Memory B cell (primary cell): ENCODE data around the gene DTNB.
A peak's percentile ranks its signal among the peaks of the same experiment; 100 is the strongest.

Source experiments
- ATAC-seq: fragments of 150-1000 bp; cut with Tn5 transposase; 2 replicates; pipeline ENCODE4 v1.10.0; 2021; ENCODE audit warnings: low read depth, mild to moderate bottlenecking, moderate library complexity
- DNase-seq, 2 donors: peaks; one replicate each; pipeline ENCODE4 v3.0.0; 2022; ENCODE audit warnings: low spot score in 2 of 2
- H3K27ac Mint-ChIP-seq: one replicate; pipeline ENCODE4 v1.8.0; 2022; ENCODE audit warnings: mild to moderate bottlenecking, moderate library complexity, mixed read lengths
- H3K27me3 Mint-ChIP-seq: one replicate; pipeline ENCODE4 v1.8.0; 2022; ENCODE audit warnings: mixed read lengths
- H3K36me3 Mint-ChIP-seq: one replicate; pipeline ENCODE4 v1.8.0; 2022; ENCODE audit warnings: mild to moderate bottlenecking, mixed read lengths
- H3K4me1 Mint-ChIP-seq: one replicate; pipeline ENCODE4 v1.8.0; 2022; ENCODE audit warnings: mixed read lengths
- H3K4me3 Mint-ChIP-seq: one replicate; pipeline ENCODE4 v1.8.0; 2022; ENCODE audit warnings: mild to moderate bottlenecking, moderate library complexity, mixed read lengths
- H3K9me3 Mint-ChIP-seq: one replicate; pipeline ENCODE4 v1.8.0; 2022; ENCODE audit warnings: mixed read lengths

DTNB gene

DNA sequence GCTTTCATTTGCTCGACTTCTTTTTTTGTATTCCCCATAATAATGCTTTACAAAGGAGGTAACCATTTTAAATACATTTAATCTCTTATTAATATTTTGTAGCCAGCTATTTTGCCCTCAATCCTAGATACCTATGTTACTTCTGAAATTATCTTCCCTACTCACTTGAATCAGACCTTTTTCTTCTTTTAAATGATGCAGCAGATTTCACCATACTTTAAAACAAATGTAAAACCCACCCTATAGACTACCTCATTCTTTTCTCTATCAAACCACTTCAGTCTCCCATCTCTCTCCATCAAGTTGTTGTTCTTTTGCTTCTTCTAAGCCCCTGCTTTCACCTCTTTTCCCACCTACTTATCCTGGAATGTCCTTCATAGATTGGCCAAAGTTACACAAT is 180.2 kb downstream of the DTNB start:
- no peak overlapping the region for H3K27ac Mint-ChIP-seq
- H3K9me3 Mint-ChIP-seq: no peaks in the 10 kb centered on the region
- H3K27me3 Mint-ChIP-seq: no peaks in the 10 kb centered on the region
- no peak overlapping the region for H3K4me3 Mint-ChIP-seq
- peaks cover 2% of the 10 kb centered on the region for H3K36me3 Mint-ChIP-seq
- no peak for ATAC-seq
- DNase-seq: no peak
- peaks cover 10% of the 10 kb centered on the region for H3K4me1 Mint-ChIP-seq

- H3K4me3 Mint-ChIP-seq: no peak overlapping the region
- no peaks in the 10 kb centered on the region for H3K9me3 Mint-ChIP-seq
- H3K4me1 Mint-ChIP-seq: peaks cover 8% of the 10 kb centered on the region
- ATAC-seq (no peak), DNase-seq (no peak)
- no peaks in the 10 kb centered on the region for H3K27me3 Mint-ChIP-seq
- peaks cover 5% of the 10 kb centered on the region for H3K36me3 Mint-ChIP-seq
- H3K27ac Mint-ChIP-seq: no peak overlapping the region
Measured at GRCh38 chr2:25492726-25493125, 180.7 kb downstream of the DTNB start.

GRCh38 chr2:25491966-25492532 is 181.3 kb downstream of the DTNB start:
- Mint-ChIP-seq H3K9me3 (no peaks in the 10 kb centered on the region), H3K4me3 (no peak overlapping the region), H3K27me3 (no peaks in the 10 kb centered on the region), H3K27ac (no peak overlapping the region), H3K4me1 (peaks cover 4% of the 10 kb centered on the region), H3K36me3 (peaks cover 7% of the 10 kb centered on the region)
- ATAC-seq: no peak
- DNase-seq: no peak

- peaks cover 7% of the 10 kb centered on the region for H3K36me3 Mint-ChIP-seq
- no peak overlapping the region for H3K4me3 Mint-ChIP-seq
- no peaks in the 10 kb centered on the region for H3K9me3 Mint-ChIP-seq
- H3K27me3 Mint-ChIP-seq: no peaks in the 10 kb centered on the region
- ATAC-seq (no peak), DNase-seq (no peak)
- H3K4me1 Mint-ChIP-seq: peaks cover 2% of the 10 kb centered on the region
- H3K27ac Mint-ChIP-seq: peak overlapping the region; percentile 31
Measured at GRCh38 chr2:25491003-25491696, 182.2 kb downstream of the DTNB start.

DNA sequence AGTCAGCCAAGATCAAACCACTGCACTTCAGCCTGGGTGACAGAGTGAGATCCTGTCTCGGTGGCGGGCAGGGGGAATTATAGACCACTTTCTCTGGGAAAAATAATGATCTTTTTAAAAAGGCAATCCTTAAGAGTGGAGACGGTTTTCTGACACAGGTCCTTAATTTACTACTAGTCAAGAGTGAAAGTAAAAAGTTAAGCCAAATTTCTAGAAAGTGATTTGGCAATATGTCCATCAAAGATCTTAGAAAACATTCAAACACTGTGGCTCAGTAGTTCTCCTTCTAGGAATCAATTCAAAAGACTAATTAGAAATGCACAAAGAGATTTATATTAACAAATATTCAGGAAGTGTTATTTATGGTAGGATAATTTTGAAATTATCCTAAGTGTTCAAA is 183.2 kb downstream of the DTNB start:
- no peaks in the 10 kb centered on the region for H3K27me3 Mint-ChIP-seq
- H3K4me1 Mint-ChIP-seq: peaks cover 2% of the 10 kb centered on the region
- ATAC-seq: no peak
- DNase-seq: no peak
- peaks cover 7% of the 10 kb centered on the region for H3K36me3 Mint-ChIP-seq
- H3K9me3 Mint-ChIP-seq: no peaks in the 10 kb centered on the region
- H3K4me3 Mint-ChIP-seq: no peak overlapping the region
- no peak overlapping the region for H3K27ac Mint-ChIP-seq

DNA sequence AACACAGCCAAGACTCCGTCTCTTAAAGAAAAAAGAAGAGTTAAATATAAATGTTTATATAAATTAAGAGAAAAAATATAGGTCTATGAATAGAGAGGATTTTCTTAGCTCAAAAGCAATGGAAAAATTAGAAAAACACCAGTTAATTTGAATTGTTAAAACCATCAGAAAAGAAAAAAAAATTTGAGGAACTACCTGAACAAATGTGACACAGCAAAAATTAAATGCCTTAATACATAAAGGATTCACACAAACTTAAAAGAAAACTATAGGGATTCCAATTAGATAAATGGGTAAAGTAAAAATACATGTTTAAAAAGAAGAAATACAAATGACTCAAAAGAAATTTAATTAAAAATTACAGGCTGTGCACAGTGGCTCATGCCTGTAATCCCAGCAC is 183.7 kb downstream of the DTNB start:
- ATAC-seq (no peak), DNase-seq (no peak)
- Mint-ChIP-seq H3K36me3 (peaks cover 7% of the 10 kb centered on the region), H3K27me3 (no peaks in the 10 kb centered on the region), H3K9me3 (no peaks in the 10 kb centered on the region), H3K4me1 (peaks cover 2% of the 10 kb centered on the region), H3K27ac (no peak overlapping the region), H3K4me3 (no peak overlapping the region)

- Mint-ChIP-seq H3K27me3 (no peaks in the 10 kb centered on the region), H3K4me1 (peaks cover 14% of the 10 kb centered on the region), H3K27ac (peak overlapping the region; percentile 89), H3K9me3 (no peaks in the 10 kb centered on the region), H3K4me3 (peak overlapping the region; percentile 15), H3K36me3 (peaks cover 8% of the 10 kb centered on the region)
- ATAC-seq (peak; percentile 93), DNase-seq (peak; percentile 14 to 20)
Measured at GRCh38 chr2:25483607-25484266, 189.6 kb downstream of the DTNB start.

DNA sequence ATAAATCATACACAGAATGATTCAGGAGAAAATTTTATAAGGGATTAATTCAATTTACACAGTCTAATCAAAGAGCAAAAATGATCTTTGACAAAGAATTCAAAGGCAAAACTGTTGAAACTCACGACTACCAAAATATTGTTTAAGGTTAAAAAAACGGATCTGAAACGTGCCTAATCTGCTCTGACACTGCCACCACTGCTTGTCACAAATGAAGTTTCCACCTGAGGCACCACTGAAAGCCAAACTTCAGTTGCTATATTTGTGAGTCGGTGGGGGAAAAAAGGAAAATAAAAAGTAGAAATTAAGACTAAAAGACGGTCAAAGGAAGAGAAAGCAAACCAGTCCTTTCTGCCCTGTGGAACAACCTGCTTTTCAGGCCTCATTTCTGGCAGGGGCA is 191.0 kb downstream of the DTNB start:
- ATAC-seq (peak; percentile 29), DNase-seq (no peak)
- Mint-ChIP-seq H3K4me3 (peak overlapping the region; percentile 58), H3K27me3 (no peaks in the 10 kb centered on the region), H3K4me1 (peaks cover 12% of the 10 kb centered on the region), H3K36me3 (peaks cover 2% of the 10 kb centered on the region), H3K9me3 (no peaks in the 10 kb centered on the region), H3K27ac (peak overlapping the region; percentile 89)

DNA sequence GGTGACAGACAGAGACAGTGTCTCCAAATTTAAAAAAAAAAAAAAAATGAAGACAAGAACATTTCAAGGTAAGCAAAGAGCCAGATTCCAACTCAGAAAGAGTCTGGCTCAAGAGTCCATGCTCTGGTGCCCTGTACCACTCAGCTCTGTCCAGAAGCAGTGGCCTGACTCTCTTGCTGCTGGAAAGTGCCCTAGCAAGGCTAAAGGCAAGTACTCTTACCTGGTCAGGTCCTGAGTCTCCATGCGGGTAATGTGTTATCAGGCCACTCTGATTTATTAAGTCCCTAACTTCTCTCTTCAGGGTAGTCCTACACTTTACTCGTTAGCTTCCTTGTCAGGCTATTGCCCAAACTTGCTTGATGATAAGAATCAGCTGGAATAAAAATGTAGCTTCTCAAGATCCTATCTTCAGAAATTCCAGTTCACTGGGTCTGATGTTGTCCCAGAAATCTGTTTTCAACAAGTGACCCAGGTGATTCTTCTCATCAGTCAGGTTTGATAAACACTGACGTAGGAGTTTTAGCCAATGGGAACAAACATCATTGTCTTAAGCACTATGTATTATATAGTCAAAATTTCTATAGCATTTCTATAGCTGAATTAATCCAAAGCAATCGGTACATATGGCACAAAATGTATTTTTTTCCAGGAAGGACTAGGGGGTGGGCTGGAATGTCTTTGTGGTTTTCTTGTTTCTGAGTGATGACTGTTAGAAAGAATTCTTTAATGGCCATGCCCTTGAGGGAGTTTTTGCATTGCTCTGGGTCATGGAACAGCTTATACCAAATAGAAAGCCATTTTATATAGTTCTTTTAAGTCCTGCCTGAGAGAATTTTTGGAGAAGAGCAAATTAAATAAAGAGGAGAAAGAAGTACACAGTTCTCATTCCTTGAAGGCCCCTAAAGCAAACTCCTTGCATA is 191.7 kb downstream of the DTNB start:
- H3K27me3 Mint-ChIP-seq: no peaks in the 10 kb centered on the region
- peak overlapping the region; percentile 89 for H3K27ac Mint-ChIP-seq
- peaks cover 2% of the 10 kb centered on the region for H3K36me3 Mint-ChIP-seq
- peaks cover 12% of the 10 kb centered on the region for H3K4me1 Mint-ChIP-seq
- no peak for ATAC-seq
- H3K9me3 Mint-ChIP-seq: no peaks in the 10 kb centered on the region
- no peak for DNase-seq
- H3K4me3 Mint-ChIP-seq: no peak overlapping the region

- Mint-ChIP-seq H3K4me1 (peaks cover 12% of the 10 kb centered on the region), H3K9me3 (no peaks in the 10 kb centered on the region), H3K4me3 (no peak overlapping the region), H3K36me3 (peaks cover 6% of the 10 kb centered on the region), H3K27ac (no peak overlapping the region), H3K27me3 (no peaks in the 10 kb centered on the region)
- DNase-seq (no peak), ATAC-seq (no peak)
Measured at GRCh38 chr2:25480561-25480960, 192.8 kb downstream of the DTNB start.

DNA sequence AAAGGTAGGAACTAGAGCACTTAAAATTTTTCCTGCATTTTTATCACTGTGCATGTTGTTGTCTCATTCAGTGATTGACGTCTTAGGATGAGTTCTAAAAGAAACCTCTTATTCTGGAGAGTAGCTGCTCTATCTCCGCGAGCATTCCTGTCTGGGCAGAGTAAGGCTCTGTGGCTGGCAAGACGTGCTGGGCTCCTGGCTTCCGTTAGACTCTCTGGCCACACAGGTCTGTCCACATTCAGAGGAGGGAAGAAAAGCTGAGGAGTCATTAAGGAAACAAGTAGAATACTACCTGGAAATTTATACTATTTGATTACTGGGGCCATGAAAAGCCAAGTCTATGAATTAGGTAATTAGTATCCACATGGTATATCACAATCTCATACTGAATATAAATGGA is 193.6 kb downstream of the DTNB start:
- Mint-ChIP-seq H3K4me1 (peaks cover 12% of the 10 kb centered on the region), H3K27me3 (no peaks in the 10 kb centered on the region), H3K9me3 (peaks cover 6% of the 10 kb centered on the region), H3K27ac (no peak overlapping the region), H3K36me3 (peaks cover 14% of the 10 kb centered on the region), H3K4me3 (no peak overlapping the region)
- DNase-seq (no peak), ATAC-seq (no peak)

GRCh38 chr2:25478736-25479135 is 194.6 kb downstream of the DTNB start:
- H3K27ac Mint-ChIP-seq: no peak overlapping the region
- peaks cover 9% of the 10 kb centered on the region for H3K4me1 Mint-ChIP-seq
- no peak overlapping the region for H3K4me3 Mint-ChIP-seq
- H3K36me3 Mint-ChIP-seq: peaks cover 16% of the 10 kb centered on the region
- no peak for DNase-seq
- H3K27me3 Mint-ChIP-seq: no peaks in the 10 kb centered on the region
- ATAC-seq: no peak
- H3K9me3 Mint-ChIP-seq: peaks cover 7% of the 10 kb centered on the region

DNA sequence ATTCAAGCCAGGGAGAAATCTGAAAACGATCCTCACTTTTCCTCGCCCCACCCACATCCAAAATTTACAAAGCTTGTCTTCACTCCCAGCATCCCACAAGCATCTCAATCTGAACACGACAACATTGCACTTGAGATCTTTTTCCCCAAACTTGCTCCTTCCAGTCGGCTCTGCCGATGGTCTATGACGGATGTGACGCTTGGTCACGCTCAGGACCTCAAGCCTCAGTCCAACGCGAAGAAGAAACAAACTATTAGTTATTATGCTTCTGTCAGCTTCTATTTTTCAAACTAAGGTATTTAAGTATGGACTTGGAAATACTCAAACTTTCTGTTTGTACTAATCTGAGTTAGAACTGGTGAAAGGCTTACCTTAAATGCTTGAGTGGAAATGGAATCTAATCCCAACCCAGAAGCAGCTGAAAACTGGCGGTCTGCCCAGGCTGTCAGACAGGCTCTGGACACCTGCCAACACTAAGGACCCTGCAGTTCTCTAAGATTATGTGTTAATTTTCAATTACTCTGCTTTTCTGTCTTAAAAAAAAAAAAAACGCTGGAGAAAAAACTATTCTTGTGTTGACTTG is 199.5 kb downstream of the DTNB start:
- peaks cover 29% of the 10 kb centered on the region for H3K36me3 Mint-ChIP-seq
- H3K9me3 Mint-ChIP-seq: peaks cover 7% of the 10 kb centered on the region
- H3K27ac Mint-ChIP-seq: no peak overlapping the region
- ATAC-seq: no peak
- H3K4me3 Mint-ChIP-seq: no peak overlapping the region
- no peak for DNase-seq
- H3K27me3 Mint-ChIP-seq: no peaks in the 10 kb centered on the region
- peaks cover 4% of the 10 kb centered on the region for H3K4me1 Mint-ChIP-seq
